Measurements from ENCODE around the gene KRT23.

GRCh38 chr17:40914075-40914855 is 23.2 kb downstream of the KRT23 start:
- TF ChIP-seq CTCF (IDR thresholded peaks at IDR 0.05; ENCODE audit: poor library complexity, severe bottlenecking) (no peak), EZH2 (IDR thresholded peaks at IDR 0.05; ENCODE audit: borderline replicate concordance, insufficient read depth, low read length, poor library complexity, severe bottlenecking) (no peak)

All from neural cell (in vitro differentiated cells).